Upper lobe of left lung (tissue), 4 donors: ENCODE data around the gene ARMH4.

ENCODE experiments used
- EP300 ChIP-seq, 4 donors: sonication (generic); formaldehyde crosslinking; IDR thresholded peaks; one replicate each; pipeline ENCODE4 v1.5.1; 2017; ENCODE audit warnings: antibody characterized with exemption in 4 of 4, control low read depth in 2 of 4
- POLR2AphosphoS5 ChIP-seq, 2 donors: sonication (generic); formaldehyde crosslinking; IDR thresholded peaks; one replicate each; pipeline ENCODE4 v1.5.1; 2017; ENCODE audit warnings: antibody characterized with exemption in 2 of 2
- TF ChIP-seq, protein P1 (sequence below), 6 experiments: fragments of 450-650 bp in 4 of 6; fragments of 200-600 bp in 2 of 6; sonication (generic) in 2 of 6; IDR thresholded peaks; one replicate each; pipeline ENCODE4 v1.5.1; 2016 to 2019; ENCODE audit warnings: antibody characterized with exemption in 6 of 6

DNA sequence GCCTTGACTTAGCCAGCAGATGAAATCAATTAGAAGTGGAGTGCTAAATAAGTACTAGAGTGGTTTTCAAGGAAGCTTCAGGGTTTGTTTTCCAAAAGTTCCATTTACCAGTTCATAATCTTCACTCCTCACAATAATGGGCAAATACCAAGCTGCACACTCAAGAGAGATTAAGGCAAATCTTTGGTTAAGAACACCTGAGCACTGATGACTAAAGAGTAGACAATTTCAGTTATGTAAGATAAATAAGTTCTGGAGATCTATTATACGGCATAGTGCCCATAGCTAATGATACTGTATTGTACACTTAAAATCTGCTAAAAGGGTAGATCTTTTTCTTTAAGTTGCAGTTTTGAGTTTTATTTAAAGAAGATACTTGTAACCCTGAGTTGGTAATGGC lies 125.0 kb downstream of the ARMH4 start:
- TF ChIP-seq, protein P1, sequence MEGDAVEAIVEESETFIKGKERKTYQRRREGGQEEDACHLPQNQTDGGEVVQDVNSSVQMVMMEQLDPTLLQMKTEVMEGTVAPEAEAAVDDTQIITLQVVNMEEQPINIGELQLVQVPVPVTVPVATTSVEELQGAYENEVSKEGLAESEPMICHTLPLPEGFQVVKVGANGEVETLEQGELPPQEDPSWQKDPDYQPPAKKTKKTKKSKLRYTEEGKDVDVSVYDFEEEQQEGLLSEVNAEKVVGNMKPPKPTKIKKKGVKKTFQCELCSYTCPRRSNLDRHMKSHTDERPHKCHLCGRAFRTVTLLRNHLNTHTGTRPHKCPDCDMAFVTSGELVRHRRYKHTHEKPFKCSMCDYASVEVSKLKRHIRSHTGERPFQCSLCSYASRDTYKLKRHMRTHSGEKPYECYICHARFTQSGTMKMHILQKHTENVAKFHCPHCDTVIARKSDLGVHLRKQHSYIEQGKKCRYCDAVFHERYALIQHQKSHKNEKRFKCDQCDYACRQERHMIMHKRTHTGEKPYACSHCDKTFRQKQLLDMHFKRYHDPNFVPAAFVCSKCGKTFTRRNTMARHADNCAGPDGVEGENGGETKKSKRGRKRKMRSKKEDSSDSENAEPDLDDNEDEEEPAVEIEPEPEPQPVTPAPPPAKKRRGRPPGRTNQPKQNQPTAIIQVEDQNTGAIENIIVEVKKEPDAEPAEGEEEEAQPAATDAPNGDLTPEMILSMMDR (IDR thresholded peaks at IDR 0.05) = no peak
- no peak for TF ChIP-seq EP300 (IDR thresholded peaks at IDR 0.05)
- no peak for TF ChIP-seq POLR2AphosphoS5 (IDR thresholded peaks at IDR 0.05)
